NCI-H2107 treated with DMSO at 0.1 percent for 48 hours (cell line): Measurements from ENCODE around the gene PTF1A.
"Not testable (repeated sequence)": the region's sequence is repeated elsewhere in the genome, so short reads cannot be mapped to it uniquely, and the experiment has no call there.

Experiments used
- DNase-seq: peaks from one replicate; lab custom pipeline; 2025; ENCODE audit not compliant: unreplicated experiment; lab: John Stamatoyannopoulos, UW

Gene PTF1A

GRCh38 chr10:23202779-23203178, 10.7 kb downstream of the PTF1A start:
- DNase-seq: no peak

- DNase-seq: no peak
Measured at GRCh38 chr10:23203369-23204325, 11.5 kb downstream of the PTF1A start.

GRCh38 chr10:23204773-23205172, 12.7 kb downstream of the PTF1A start:
- DNase-seq: no peak

- no peak for DNase-seq
Measured at GRCh38 chr10:23205972-23206642, 14.0 kb downstream of the PTF1A start.

GRCh38 chr10:23217471-23217870, 25.4 kb downstream of the PTF1A start:
- DNase-seq: no peak

- no peak for DNase-seq
Measured at GRCh38 chr10:23230582-23230981, 38.5 kb downstream of the PTF1A start.

GRCh38 chr10:23238015-23238414, 45.9 kb downstream of the PTF1A start:
- no peak for DNase-seq

GRCh38 chr10:23241779-23242178, 49.7 kb downstream of the PTF1A start:
- DNase-seq: not testable (repeated sequence)
